Inferior parietal cortex (tissue), 1 donor: Measurements from ENCODE around the gene PEX11G.

Experiments used
- DNase-seq: peaks from one replicate; pipeline ENCODE4 v3.0.0-alpha.2; 2016; ENCODE audit errors: extremely low spot score

PEX11G gene

DNA sequence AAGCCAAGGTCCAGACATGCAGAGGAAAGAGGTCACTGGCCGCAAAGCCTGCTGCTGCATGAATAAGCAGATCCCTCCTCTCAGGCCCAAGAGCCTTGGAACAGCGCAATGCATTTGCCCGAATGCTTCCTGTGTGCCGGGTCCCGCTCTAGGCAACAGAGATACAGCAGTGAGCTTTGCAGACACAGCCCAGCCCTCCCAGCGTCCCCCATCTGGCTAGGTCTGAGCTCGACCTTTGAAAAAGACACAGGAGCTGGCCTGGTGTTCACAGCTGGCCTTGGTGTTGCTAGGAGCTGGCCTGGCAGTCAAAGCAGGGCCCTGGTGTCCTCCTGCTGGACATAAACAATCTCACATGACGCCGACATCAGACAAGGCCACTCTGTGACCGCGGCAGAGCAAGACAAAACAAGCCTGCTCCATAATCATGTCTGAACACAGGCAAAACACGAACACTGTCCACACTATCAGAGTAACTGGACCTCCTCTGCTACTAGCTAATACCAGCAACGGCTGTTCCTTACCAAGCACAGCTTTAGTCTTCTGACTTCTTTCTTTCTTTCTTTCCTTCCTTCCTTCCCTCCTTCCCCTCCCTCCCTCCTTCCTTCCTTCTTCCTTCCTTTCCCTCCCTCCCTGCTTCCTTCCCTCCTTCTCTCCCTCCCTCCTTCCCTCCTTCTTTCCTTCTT lies 5.7 kb upstream of the PEX11G start:
- peak; percentile 82 for DNase-seq

DNA sequence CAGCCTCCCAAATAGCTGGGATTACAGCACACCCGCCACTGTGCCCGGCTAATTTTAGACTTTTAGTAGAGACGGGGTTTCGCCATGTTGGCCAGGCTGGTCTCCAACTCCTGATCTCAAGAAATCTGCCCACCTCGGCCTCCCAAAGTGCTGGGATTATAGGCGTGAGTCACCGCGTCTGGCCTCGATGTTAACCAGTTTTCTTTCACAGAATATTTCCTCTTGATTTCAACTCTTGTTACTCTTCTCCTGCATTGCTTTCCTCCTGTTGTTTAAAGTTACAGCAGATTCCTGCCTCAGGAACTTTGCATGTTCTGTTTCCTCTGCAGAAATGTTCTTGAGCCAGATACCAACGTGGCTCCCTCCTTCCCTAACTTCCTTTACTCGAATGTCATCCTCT lies 3.7 kb upstream of the PEX11G start:
- DNase-seq: no peak

DNA sequence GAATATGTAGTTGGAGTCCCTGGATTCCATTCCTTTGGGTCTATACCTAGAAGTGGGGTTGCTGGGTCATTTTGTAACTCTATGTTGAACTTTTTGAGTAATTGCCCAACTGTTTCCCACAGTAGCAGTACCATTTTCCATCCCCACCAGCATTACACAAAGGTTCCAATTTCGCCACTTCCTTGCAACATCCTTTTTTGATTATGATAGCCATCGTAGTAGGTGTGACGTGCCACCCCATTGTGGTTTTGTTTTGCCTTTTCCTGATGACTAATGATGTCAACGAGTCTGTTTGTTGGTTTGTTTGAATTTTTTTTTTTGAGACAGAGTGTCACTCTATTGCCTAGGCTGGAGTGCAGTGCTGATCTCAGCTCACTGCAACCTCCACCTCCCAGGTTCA lies 3.3 kb upstream of the PEX11G start:
- no peak for DNase-seq

DNA sequence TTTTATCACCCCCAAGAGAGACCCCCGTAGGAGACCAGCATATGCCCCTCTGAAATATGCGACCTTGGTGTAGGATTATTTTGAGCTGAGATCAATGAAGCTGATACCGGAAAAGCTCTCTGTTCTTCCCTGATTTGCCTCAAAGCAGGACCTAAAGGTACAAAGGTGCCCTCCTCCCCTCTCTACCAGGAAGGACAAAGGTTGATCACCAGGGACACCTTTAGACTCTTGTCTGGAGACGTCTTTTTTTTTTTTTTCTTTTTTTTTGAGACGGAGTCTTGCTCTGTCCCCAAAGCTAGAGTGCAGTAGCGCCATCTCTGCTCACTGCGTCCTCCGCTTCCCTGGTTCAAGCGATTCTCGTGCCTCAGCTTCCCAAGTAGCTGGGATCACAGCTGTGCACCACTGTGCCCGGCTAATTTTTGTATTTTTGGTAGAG lies 792 bp upstream of the PEX11G start:
- no peak for DNase-seq

DNA sequence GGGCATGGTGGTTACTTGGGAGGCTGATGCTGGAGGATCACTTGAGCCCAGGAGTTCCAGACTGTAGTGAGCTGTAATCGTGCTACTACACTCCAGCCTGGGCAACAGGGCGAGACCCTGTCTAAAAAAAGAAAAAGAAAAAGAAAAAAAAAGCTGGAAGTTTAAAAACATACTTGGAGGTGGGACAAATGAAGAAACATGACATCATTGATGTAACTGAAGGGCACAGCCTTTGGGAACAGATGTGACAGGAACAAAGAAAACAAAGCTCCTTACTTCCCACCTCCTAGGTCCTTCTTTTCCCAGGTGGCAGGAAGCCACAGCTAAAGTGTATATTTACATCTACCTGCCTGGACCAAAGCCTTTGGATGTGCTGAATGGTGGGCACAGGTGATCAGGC lies 1.9 kb downstream of the PEX11G start:
- no peak for DNase-seq

DNA sequence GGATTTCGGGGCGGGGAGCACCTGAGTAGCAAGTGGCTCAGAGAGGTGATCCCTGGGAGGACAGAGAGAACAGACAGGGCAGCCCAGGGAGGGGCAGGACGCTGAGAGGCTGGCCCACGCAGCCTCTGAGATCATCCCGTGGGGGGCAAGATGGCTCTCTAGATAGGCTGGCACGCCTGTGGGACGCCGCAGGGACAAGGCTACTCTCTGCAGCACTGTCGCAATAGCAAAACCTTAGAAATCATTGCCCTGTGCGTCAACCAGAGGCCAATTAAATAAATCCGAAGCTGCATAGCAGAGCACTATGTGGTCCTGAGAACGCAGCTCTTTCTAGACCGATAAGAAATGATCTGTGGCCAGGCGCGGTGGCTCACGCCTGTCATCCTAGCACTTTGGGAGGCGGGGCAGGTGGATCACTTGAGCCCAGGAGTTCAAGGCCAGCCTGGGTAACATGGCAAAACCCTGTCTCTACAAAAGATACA lies 5.1 kb downstream of the PEX11G start:
- no peak for DNase-seq

DNA sequence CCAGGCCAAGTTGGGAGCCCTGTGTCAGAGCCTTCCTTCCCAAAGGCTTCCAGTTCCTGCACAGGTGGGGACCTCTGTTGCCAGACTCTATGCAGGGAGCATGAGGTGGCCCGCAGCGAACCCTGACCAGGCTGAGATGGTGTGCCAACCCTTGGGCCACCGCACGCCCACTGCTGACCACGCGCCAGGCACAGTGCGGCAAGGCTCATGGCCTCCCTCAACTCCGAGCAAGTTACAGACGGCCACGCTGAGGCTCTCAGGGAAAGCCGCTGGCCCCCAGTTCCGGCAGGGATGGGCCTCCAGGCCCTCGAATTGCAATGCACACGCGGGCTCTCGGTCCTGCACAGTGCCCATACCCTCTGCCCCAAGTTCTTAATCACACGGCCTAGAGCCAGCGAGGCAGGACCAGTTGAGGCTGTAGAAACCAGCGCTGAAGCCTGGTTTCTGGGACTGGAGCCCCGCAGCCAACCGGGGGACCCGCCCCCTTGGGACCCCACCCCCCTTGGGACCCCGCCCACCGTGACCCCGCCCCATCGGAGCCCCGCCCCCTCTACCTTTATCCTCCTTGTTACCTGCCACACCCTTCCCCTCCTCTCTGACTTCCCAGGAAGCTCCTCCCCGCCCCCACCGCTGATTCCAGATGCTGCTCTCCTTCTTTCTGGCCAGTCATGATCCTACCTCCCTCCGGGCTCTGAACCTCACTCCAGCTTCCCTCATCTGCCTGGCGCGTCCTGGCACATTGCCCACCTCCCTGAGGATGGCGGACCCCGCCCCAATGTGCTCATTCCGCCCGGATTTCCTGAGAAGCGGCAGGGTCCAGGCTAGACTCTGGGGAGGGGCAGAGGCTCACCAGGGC lies 6.0 kb downstream of the PEX11G start:
- no peak for DNase-seq

DNA sequence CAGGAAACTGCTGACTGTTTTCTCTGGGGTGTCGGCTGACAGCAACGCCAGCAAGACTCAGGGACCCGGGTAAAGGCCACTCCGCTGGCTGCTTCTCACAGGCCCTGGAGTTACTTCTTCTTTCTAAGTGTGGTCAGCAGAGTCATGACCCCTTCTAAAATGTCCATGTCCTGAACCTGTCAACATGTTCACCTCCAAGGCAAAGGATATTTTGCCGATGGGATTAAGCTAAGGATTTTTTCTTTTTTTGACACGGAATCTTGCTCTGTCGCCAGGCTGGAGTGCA lies 7.9 kb downstream of the PEX11G start:
- no peak for DNase-seq

DNA sequence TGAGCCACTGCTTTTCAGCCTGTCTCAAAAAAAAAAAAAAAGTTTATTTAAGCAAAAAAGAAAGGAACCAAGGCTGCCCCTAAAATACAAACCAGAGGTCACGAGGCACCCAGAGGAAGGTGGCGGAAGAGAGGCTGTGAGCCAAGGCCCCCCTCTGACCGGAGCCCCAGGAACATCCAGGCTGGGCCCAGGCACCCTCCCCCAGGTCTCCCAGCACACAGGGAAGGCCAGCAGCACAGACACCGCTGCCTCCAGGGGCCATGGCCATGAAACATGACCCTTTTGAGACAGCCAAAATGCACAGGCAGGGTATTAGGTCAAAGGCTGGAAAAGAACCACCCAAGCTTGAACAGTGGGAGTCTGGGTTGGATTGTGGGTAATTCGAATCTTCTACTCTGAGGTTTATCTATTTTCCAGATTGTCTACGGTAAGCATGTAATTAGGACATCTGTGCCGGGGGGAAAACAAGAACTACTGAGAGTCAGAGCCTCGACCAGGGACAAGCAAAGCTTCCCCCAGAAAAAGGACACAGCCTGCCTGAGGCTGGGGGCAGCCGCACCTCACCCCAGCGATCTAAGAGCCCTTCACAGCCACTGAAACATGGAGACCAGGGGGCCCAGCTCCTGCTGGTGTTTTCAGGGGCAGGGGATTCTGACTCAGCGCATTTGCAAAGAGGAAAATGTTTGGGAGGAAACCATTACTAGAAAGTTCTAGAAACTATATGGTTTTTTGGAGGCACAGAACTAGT lies 8.4 kb downstream of the PEX11G start:
- no peak for DNase-seq

DNA sequence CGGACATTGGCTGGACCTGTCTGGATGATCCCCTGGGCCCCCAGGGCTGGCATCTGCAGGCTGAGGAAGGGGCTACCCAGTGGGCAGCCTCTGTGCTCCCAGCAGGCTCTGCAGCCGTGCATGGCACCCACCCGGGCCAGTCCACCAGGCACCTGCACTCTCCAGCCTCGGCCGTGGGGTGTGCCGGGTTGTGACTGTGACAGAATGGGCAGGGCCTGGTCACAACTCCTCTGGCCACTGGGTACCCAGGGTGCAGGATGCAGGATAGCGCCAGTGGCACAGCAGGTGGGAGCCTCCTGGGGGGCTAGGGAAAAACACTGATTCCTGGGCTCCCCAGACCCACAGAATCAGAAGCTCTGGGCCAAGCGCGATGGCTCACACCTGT lies 10.0 kb downstream of the PEX11G start:
- no peak for DNase-seq

DNA sequence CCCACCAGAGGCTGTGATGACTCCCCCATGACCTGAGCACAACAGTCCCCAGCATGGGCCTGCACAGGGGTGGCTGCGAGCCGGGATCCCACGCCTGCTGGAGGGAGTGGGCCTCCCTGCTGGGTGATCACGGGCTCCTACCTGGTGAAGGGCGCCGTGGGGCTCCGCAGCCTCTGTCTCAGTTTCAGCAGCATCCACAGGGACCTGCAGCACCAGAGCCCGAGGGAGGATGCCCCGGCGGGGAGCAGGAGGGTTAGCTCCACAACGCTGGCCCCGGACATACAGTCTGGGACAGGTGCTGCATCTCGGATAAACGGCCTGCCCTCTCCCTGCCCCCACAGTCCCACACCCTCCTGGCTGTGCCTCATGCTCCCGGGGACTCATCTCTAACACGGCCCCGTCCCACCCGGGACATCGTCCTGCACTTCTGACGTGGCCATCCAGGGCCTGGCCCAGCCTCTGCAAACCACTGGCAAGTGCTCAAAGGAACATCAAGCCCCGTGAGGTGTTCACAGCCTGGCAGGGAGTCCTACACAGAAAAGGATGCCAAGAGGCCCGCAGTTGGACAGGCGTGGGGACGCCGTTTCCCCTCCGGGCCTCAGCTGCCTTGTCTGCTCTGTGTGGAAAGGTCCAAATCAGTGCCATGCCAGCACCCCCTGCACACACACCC lies 10.5 kb downstream of the PEX11G start:
- DNase-seq: no peak

DNA sequence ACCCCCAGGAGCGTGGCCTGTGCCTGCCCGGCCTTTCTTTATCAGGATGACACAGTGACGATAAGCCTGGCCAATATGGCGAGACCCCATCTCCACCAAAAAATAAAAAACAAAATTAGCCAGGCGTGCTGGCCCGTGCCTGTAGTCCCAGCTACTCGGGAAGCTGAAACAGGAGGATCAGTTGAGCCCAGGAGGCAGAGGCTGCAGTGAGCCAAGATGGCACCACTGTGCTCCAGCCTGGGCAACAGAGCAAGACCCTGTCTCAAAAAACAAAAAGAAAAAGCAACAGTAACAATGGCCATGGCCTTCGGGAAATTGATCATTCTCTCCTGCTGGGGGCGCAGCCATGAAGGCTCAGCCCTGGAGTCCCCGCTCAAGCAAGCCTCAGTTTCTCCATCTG lies 11.1 kb downstream of the PEX11G start:
- DNase-seq: no peak

DNA sequence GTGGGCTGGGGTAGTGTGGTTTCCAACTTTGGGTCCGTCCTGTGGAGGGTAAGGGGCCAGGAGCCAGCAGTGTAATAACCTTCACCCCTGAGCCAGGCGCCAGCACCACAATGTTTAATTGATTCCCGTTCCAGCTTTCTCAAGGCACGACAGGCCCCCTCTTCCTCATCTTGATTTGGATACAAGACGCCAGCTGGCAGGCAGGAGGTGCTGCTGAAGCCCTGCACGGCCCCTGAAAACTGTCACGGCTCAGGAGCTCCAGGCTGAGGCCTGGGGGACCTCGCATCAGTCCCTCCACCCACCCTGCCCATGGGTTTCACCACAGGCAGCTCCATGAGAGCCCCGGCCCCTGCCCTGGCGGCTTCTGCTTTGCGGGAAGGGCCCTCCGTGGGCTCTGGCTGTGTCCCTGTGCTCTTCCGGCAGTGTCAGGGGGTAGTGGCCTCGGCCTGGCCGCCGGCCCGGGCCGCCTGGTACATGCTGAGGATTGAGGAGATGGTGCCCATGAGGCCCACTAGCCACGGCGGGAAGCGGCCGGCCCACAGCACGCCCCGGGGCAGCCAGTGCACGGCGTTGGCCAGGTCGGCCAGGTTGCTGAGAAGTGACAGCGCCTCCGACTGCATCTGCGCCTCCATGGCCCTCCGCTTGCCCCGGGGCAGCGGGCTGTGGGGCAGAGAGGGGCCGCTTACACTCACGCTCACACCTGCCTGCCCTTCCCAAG lies 11.9 kb downstream of the PEX11G start:
- no peak for DNase-seq

DNA sequence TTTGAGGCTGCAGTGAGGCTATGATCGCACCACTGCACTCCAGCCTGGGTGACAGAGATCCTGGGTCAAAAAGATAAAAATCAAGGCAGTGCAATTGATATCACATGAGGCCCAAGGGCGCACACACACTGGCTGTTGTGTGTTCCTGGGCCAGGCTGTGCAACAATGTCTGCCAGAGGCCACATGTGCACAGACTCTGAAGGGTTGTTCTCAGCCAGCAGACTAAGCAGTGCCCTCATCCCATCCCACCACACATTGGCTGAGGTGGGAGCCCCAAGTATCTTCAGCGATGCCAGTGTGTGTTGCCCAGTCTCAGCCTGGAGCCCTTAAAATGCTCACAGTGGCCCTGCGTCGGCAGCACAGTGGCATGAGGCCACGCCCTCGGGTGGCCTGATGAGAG lies 12.6 kb downstream of the PEX11G start:
- no peak for DNase-seq

DNA sequence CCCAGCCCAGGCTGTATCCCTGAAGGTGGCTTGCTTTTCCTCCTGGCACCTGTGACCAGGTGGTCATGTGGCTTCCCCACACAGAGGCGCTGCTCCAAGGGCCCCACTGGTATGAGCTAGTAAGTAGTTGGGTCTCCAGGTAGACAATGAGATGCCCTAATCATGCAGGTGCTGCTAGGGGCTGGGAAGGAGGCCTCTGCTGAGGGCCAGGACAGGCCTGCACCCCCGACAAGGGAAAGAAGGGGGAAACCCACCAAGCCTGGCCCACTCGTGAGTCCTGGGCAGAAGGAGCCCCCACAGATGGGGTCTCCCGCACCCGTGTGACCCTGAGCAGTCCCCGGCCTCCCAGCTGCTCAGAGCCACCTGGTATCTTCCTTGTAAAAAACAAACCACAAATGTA lies 13.2 kb downstream of the PEX11G start:
- DNase-seq: no peak

DNA sequence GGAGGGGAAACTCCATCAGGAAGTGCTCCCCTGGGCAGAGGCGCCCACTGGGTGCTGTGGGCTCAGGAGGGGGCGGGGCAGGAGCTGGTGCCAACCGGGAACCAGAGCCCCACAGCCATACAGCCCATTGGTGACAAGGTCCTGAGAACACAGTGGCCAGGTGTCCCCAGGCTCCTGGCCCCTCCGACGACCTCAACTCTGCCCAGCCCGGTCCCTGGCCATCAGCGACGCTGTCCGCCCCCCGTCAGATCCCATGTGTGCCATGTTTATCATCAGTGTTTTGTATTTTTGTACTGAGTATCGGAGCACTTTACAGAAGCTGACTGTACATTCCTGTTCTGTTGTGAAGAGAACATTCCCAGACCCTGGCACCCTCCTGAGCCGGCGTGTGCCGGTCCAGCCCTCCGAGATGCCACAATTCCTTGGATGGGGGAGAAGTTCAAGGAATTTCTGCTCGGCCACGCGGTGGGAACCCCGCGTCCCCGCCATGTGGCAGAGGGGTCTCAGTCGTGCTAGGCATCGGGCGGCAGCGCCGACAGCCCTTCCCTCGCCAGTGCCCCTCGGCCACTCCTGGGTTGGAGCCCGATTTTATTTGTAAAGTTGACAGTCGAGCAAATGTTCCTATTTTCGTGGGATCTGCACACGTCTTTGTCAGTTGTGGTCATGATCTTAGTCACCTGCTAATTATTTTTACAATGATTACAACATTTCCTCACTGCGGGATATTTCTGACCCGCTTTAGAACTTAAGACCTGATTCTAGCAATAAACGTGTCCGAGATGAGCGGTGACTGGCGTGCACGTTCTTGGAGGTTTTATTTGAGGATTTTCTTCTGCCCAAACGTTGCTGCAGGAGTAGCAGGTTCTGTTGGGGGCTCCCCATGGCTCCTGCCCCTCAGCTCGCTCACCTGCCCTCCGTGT lies 16.9 kb downstream of the PEX11G start:
- DNase-seq: no peak

DNA sequence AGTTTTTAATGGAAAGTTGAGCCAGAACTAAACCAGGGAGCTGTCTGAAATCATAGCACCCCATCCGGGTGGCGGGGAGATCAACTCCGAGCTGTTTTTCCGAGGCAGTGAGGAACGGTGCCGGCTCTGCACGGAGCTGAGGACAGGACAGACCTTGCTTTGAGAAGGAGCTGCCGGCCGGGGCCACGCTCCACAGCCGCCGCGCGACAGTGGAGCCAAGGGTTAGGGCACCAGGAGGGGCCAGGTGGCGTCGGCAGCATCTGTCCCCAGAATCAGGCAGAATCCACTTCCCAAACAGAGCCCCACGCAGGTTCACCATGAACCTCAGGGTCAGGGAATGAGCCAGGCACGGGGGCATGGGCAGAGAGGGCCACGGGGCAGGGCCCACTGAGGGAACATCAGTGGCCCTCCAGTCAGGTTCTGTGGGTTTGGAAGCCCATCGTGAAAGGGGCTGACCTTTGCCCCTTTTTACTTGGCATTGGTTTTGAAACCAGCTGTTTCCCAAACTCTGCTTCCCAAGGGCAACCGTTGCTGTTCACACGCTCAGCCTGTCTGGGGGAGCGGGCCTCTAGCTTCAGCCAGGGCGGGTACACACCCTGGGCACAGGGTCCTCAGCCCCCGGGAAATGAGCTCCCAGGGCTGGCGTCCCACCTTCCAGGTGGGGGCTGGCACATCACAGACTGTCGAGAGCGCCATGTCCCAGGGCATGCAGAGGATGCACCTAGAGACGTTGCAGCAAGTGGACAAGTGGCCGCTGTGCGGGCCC lies 18.1 kb downstream of the PEX11G start:
- no peak for DNase-seq

DNA sequence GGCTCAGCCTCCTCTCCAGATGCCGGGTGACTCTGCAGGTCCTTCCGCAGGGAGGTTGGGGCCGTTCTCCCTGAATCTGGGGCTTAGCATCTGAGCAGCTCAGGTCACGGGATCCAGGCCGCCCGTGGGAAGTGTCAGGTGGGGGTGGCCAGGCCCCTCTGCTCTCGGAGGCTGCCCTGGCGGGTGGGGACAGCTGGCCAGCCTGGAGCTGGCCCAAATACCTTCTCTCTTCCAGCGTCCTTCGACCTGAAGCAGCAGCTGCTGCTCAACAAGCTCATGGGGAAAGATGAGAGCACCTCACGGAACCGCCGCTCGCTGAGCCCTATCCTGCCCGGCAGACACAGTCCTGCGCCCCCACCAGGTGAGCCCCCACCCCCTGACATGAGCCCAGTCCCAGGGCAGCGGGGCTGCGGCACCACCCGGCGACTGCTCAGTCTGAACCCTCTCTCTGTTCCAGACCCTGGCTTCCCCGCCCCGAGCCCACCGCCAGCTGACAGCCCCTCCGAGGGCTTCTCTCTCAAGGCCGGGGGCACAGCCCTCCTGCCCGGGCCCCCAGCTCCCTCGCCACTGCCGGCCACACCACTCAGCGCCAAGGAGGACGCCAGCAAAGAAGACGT lies 19.1 kb downstream of the PEX11G start:
- no peak for DNase-seq

DNA sequence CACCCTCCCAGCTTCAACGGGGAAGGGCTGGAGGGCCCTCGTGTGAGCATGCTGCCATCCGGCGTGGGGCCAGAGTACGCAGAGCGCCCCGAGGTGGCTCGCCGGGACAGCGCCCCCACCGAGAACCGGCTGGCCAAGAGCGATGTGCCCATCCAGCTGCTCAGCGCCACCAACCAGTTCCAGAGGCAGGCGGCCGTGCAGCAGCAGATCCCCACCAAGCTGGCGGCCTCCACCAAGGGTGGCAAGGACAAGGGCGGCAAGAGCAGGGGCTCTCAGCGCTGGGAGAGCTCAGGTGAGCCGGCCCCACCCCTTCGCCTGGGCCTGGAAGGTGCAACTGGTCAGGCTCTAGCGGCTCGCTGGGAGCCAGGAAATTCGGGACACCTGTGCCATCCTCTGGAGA lies 20.0 kb downstream of the PEX11G start:
- no peak for DNase-seq
